Heart right ventricle (tissue), 16 donors: ENCODE measurements around the gene TADA2A. TPM values are rescaled to one million over a fixed set of nuclear protein-coding genes. Genes with fewer than 3 reads are reported as not detected.

Source experiments
- ATAC-seq, 8 donors: fragments of 200-7000 bp; cut with Tn5 transposase; one replicate each; pipeline ENCODE4 v1.9.1; 2020; ENCODE audit warnings: mild to moderate bottlenecking in 8 of 8, moderate library complexity in 8 of 8, moderate number of reproducible peaks in 1 of 8
- DNase-seq, 2 donors: peaks; one replicate each; pipeline ENCODE4 v3.0.0-alpha.2; 2020
- H3K27ac ChIP-seq, 10 donors: fragments of 200-600 bp; sonication (generic) in 2 of 10; one replicate each; pipeline versions ENCODE4 v1.5.0 to v1.8.0; 2020 to 2022; ENCODE audit warnings: mild to moderate bottlenecking in 3 of 10
- H3K27me3 ChIP-seq, 7 donors: fragments of 200-600 bp; one replicate each; pipeline ENCODE4 v1.8.0; 2021 to 2022; ENCODE audit warnings: mild to moderate bottlenecking in 2 of 7
- H3K36me3 ChIP-seq, 9 donors: fragments of 200-600 bp; sonication (generic) in 1 of 9; one replicate each; pipeline versions ENCODE4 v1.5.0 to v1.8.0; 2020 to 2022; ENCODE audit warnings: mild to moderate bottlenecking in 2 of 9
- H3K4me1 ChIP-seq, 9 donors: fragments of 200-600 bp; sonication (generic) in 1 of 9; one replicate each; pipeline versions ENCODE4 v1.5.0 to v1.8.0; 2020 to 2022; ENCODE audit warnings: mild to moderate bottlenecking in 4 of 9
- H3K4me3 ChIP-seq, 10 donors: fragments of 200-600 bp; sonication (generic) in 2 of 10; one replicate each; pipeline versions ENCODE4 v1.5.0 to v1.8.0; 2020 to 2022; ENCODE audit warnings: mild to moderate bottlenecking in 7 of 10, moderate library complexity in 2 of 10
- H3K9me3 ChIP-seq, 11 donors: fragments of 200-600 bp in 10 of 11; sonication (generic) in 2 of 11; one replicate each; pipeline versions ENCODE4 v1.5.0 to v1.8.0; 2013 to 2022; ENCODE audit warnings: mild to moderate bottlenecking in 2 of 11, control low read depth in 1 of 11, moderate library complexity in 1 of 11
- CTCF ChIP-seq, 9 donors: fragments of 200-600 bp; sonication (generic) in 2 of 9; IDR thresholded peaks; one replicate each; pipeline versions ENCODE4 v1.5.0 to v1.8.0; 2021 to 2022; ENCODE audit warnings: antibody characterized with exemption in 9 of 9, mild to moderate bottlenecking in 5 of 9, moderate library complexity in 1 of 9
- WGBS, 2 donors: extraction: QIAGEN DNeasy Blood & Tissue Kit; methylation state at CpG; one replicate each; pipeline ENCODE4 v1.1.7; 2013; ENCODE audit warnings: inconsistent platforms in 1 of 2; 5-methylcytosine and 5-hydroxymethylcytosine counted together
- intact Hi-C, 10 donors: fragments of 100-400 bp; cut with DNase I; formaldehyde crosslinking; loops; one replicate each; pipeline versions ENCODE4 v1.11.1 to v1.14.2; 2022
- polyA plus RNA-seq, 2 donors: library from polyadenylated mRNA; stranded (reverse); fragments of 200-250 nt; gene quantifications; one replicate each; pipeline ENCODE4 v1.2.3, GENCODE V29; 2013
- total RNA-seq, 10 donors: library from RNA; stranded (reverse); fragmentation: NEBNext Ultra II Directional in 3 of 10; extraction: Animal tissue kit (Norgen Biotek cat#: 25700) in 3 of 10; gene quantifications; one replicate each; pipeline versions ENCODE4 v1.2.1 to v1.2.4, GENCODE V29; 2021 to 2023
- donor health status: Arrhythmogenic right ventricular cardiomyopathy.
- donor health status: ischemic (EF 13 %, LVEDD 7.1; RV severe dilation, severe dysfunction).
- donor health status: healthy with polysubstance abuse.
- donor health status: DM: no; HTN: yes; CAD: no.
- donor health status: DM: no; HTN: no; CAD: no.
- donor health status: ischemic (EF 25% LVEDD 6.9; RV normal size, moderate dysfunction).
- donor health status: ischemic (EF 25% LVEDD 5.7; RV mildly dilated, moderate dysfunction).
- donor health status: healthy.
- donor health status: DM: yes; HTN: yes; CAD: no.
- donor health status: Ischemic cardiomyopathy.
- donor health status: ischemic (EF 35%, LVEDD 5.7; RV mildly dilated, moderate dysfunction).
- donor health status: nonischemic (EF 11% LVEDD 7.7; RV severe dilation, severe dysfunction).
- donor health status: DM: yes; HTN: yes; CAD: no.
- donor health status: PGD.
- donor health status: ischemic (EF 29% LVEDD 5.4; RV normal size, mild dysfunction).
- donor health status: nonischemic (EF 23%, LVEDD 6.1; RV moderate dilation, normal function).

The TADA2A gene
- total and polyA plus RNA-seq, 12 donors, result 6.7 to 18.4 (median 13.1) TPM

GRCh38 chr17:37519251-37519985 is 112.7 kb downstream of the TADA2A start:
- peaks cover 0 to 93% (median 20%) of the 10 kb centered on the region in 9 donors for H3K36me3 ChIP-seq
- DNase-seq (no peak), ATAC-seq (no peak)
- peaks cover 0 to 14% (median 0%) of the 10 kb centered on the region in 9 donors for H3K4me1 ChIP-seq
- H3K27ac ChIP-seq, result no peak overlapping the region
- no peaks in the 10 kb centered on the region for H3K27me3 ChIP-seq
- no peak for TF ChIP-seq CTCF (IDR thresholded peaks at IDR 0.05)
- no peaks in the 10 kb centered on the region for H3K9me3 ChIP-seq
- intact Hi-C loops, result no loop called here
- H3K4me3 ChIP-seq, result no peak overlapping the region
- WGBS, 2 donors, result 74 to 77% methylated on average over 5 of the region's 5 CpGs

GRCh38 chr17:37520174-37520573 is 113.5 kb downstream of the TADA2A start:
- TF ChIP-seq CTCF (IDR thresholded peaks at IDR 0.05), result no peak
- H3K27ac ChIP-seq, result no peak overlapping the region
- peaks cover 0 to 93% (median 20%) of the 10 kb centered on the region in 9 donors for H3K36me3 ChIP-seq
- intact Hi-C loops, result no loop called here
- DNase-seq, result no peak
- H3K27me3 ChIP-seq, result no peaks in the 10 kb centered on the region
- no peak overlapping the region for H3K4me3 ChIP-seq
- WGBS, 2 donors, result 88 to 91% methylated on average over 8 of the region's 8 CpGs
- peak in 1 of 8 donors; percentile 11 for ATAC-seq
- no peaks in the 10 kb centered on the region for H3K9me3 ChIP-seq
- H3K4me1 ChIP-seq, result peaks cover 0 to 14% (median 0%) of the 10 kb centered on the region in 9 donors

GRCh38 chr17:37521821-37522220 is 115.1 kb downstream of the TADA2A start:
- Histone ChIP-seq H3K36me3 (peaks cover 0 to 93% (median 26%) of the 10 kb centered on the region in 9 donors), H3K27me3 (no peaks in the 10 kb centered on the region), H3K4me1 (peaks cover 0 to 6% (median 0%) of the 10 kb centered on the region in 9 donors), H3K4me3 (no peak overlapping the region), H3K27ac (peak overlapping the region in 1 of 10 donors; percentile 30), H3K9me3 (no peaks in the 10 kb centered on the region)
- DNase-seq, result no peak
- whole genome bisulfite sequencing, 2 donors, result 78 to 79% methylated on average over 5 of the region's 5 CpGs
- TF ChIP-seq CTCF (IDR thresholded peaks at IDR 0.05), result no peak
- intact Hi-C loops, result no loop called here
- peak in 7 of 8 donors; percentile 29 to 65 (median 56) for ATAC-seq

- H3K9me3 ChIP-seq, result no peaks in the 10 kb centered on the region
- no peak overlapping the region for H3K27ac ChIP-seq
- 76 to 84% methylated on average over 8 of the region's 8 CpGs for WGBS, 2 donors
- no peak overlapping the region for H3K4me3 ChIP-seq
- intact Hi-C loops, result no loop called here
- ATAC-seq (no peak), DNase-seq (no peak)
- no peak for TF ChIP-seq CTCF (IDR thresholded peaks at IDR 0.05)
- H3K4me1 ChIP-seq, result peaks cover 0 to 6% (median 0%) of the 10 kb centered on the region in 9 donors
- no peaks in the 10 kb centered on the region for H3K27me3 ChIP-seq
- H3K36me3 ChIP-seq, result peaks cover 0 to 91% (median 17%) of the 10 kb centered on the region in 9 donors
These were observed 117.1 kb downstream of the TADA2A start for GRCh38 chr17:37523715-37524219.
